Measurements from ENCODE around the gene MTOR. TPM values are rescaled to one million over a fixed set of nuclear protein-coding genes. Genes with fewer than 3 reads are reported as not detected.

Gene MTOR
- total RNA-seq, 2 donors from 2014 or later: 26.2 to 28.3 TPM

- TF ChIP-seq POLR2A (IDR thresholded peaks at IDR 0.05) (no peak), CTCF (IDR thresholded peaks at IDR 0.05) (no peak)
- WGBS, 2 donors: 89 to 92% methylated on average over 15 of the region's 15 CpGs
- Histone ChIP-seq H3K27ac (no peak overlapping the region), H3K36me3 (replicated peaks in 1 of 2; ENCODE audit: insufficient read depth in 1 of 2, low read depth in 2 of 2) (peaks cover 17 to 50% of the 10 kb centered on the region in 2 donors), H3K4me3 (no peak overlapping the region), H3K27me3 (no peaks in the 10 kb centered on the region), H3K9me3 (no peaks in the 10 kb centered on the region), H3K4me1 (no peaks in the 10 kb centered on the region)
- ATAC-seq: no peak
- intact Hi-C loops (cut with DNase I): no loop called here
- no peak for DNase-seq
Observed at GRCh38 chr1:11129649-11130390, 132.5 kb downstream of the MTOR start.

- WGBS, 2 donors: 76 to 80% methylated on average over 5 of the region's 5 CpGs
- ATAC-seq (no peak), DNase-seq (no peak)
- intact Hi-C loops (cut with DNase I): no loop called here
- Histone ChIP-seq H3K27me3 (no peaks in the 10 kb centered on the region), H3K27ac (no peak overlapping the region), H3K36me3 (replicated peaks in 1 of 2; ENCODE audit: insufficient read depth in 1 of 2, low read depth in 2 of 2) (peaks cover 22 to 51% of the 10 kb centered on the region in 2 donors), H3K4me3 (no peak overlapping the region), H3K9me3 (no peaks in the 10 kb centered on the region), H3K4me1 (no peaks in the 10 kb centered on the region)
- TF ChIP-seq POLR2A (IDR thresholded peaks at IDR 0.05): no peak
- TF ChIP-seq CTCF (IDR thresholded peaks at IDR 0.05): no peak
Observed at GRCh38 chr1:11126569-11126968, 135.8 kb downstream of the MTOR start.

- DNase-seq (no peak), ATAC-seq (no peak)
- TF ChIP-seq CTCF (IDR thresholded peaks at IDR 0.05): no peak
- no peak for TF ChIP-seq POLR2A (IDR thresholded peaks at IDR 0.05)
- intact Hi-C loops (cut with DNase I): no loop called here
- 91 to 92% methylated on average over 5 of the region's 5 CpGs for WGBS, 2 donors
- Histone ChIP-seq H3K4me3 (no peak overlapping the region), H3K27me3 (no peaks in the 10 kb centered on the region), H3K27ac (no peak overlapping the region), H3K9me3 (no peaks in the 10 kb centered on the region), H3K36me3 (replicated peaks in 1 of 2; ENCODE audit: insufficient read depth in 1 of 2, low read depth in 2 of 2) (peaks cover 22 to 50% of the 10 kb centered on the region in 2 donors), H3K4me1 (no peaks in the 10 kb centered on the region)
Observed at GRCh38 chr1:11125931-11126330, 136.4 kb downstream of the MTOR start.

DNA sequence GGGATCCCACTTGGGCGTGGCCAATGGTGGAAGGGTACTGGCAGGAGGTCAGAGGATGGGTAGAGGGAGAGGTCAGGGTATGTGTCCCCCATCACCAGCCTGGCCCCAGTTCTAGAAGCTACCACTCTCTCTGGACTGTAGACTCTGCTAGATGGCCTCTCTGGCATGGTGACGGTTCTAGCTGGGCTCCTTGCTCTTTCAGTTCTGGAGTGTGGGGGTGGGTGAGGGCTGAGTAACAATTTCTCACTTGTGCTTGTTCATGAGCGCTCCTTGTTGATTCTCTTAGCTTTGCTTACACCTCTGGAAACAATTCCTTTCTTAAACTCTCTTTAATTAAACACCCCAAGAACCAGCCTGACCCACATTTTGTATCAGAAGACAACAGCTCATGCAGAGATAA lies 137.4 kb downstream of the MTOR start:
- WGBS, 2 donors: 93% methylated on average over 3 of the region's 3 CpGs

More for the DNA sequence above, 137.4 kb downstream of the MTOR start:
- no peak for ATAC-seq
- Histone ChIP-seq H3K27ac (no peak overlapping the region), H3K9me3 (no peaks in the 10 kb centered on the region), H3K4me1 (no peaks in the 10 kb centered on the region), H3K27me3 (no peaks in the 10 kb centered on the region), H3K36me3 (replicated peaks in 1 of 2; ENCODE audit: insufficient read depth in 1 of 2, low read depth in 2 of 2) (peaks cover 22 to 47% of the 10 kb centered on the region in 2 donors), H3K4me3 (no peak overlapping the region)
- no peak for DNase-seq
- no peak for TF ChIP-seq CTCF (IDR thresholded peaks at IDR 0.05)
- TF ChIP-seq POLR2A (IDR thresholded peaks at IDR 0.05): no peak
- intact Hi-C loops (cut with DNase I): no loop called here
